ENCODE results near the gene KLF12.

- TF ChIP-seq CTCF (IDR thresholded peaks at IDR 0.05) (no peak), POLR2AphosphoS5 (IDR thresholded peaks at IDR 0.05) (no peak), EP300 (IDR thresholded peaks at IDR 0.05) (no peak)
Measured at GRCh38 chr13:74098077-74098476, 36.1 kb downstream of the KLF12 start.
